ENCODE measurements around the gene MIF4GD. TPM values are rescaled to one million over a fixed set of nuclear protein-coding genes. Genes with fewer than 3 reads are reported as not detected.
A peak's percentile ranks its signal among the peaks of the same experiment; 100 is the strongest.

Gene MIF4GD
- total and polyA plus RNA-seq, 9 of the 15 experiments (the other 6 are each of a cell fraction or from before 2014, with no cell fraction given) = 11.8 to 63.8 (median 28.1) TPM

GRCh38 chr17:75271233-75271954 is 363 bp upstream of the MIF4GD start (continued):
- TF ChIP-seq HINFP (tag; conservative IDR thresholded peaks at IDR 0.05; ENCODE audit: low read depth) (no peak), PREB (CRISPR knock-in tag; IDR thresholded peaks at IDR 0.05) (no peak), SP1 (CRISPR knock-in tag; IDR thresholded peaks at IDR 0.05) (0 out of 2 replicates have a peak, but pooled peaks have one; percentile 30), CBFA2T2 (conservative IDR thresholded peaks at IDR 0.05) (no peak), ZNF41 (CRISPR knock-in tag; conservative IDR thresholded peaks at IDR 0.05) (no peak), C11orf30 (IDR thresholded peaks at IDR 0.05; ENCODE audit: low read depth) (peak; percentile 50; the same call in 1 of the 2 replicates), HMGXB4 (CRISPR knock-in tag; IDR thresholded peaks at IDR 0.05) (peak; percentile 94), RCOR1 (IDR thresholded peaks at IDR 0.05; ENCODE audit: borderline replicate concordance in 1 of 2, low read depth in 2 of 2, low read length in 2 of 2) (peak in 1 of 2 experiments; percentile 41; a peak in 1 of 4 replicates), MBD2 (IDR thresholded peaks at IDR 0.05; ENCODE audit: borderline replicate concordance, low read depth) (peak; percentile 23; the same call in 1 of the 2 replicates), MTA3 (IDR thresholded peaks at IDR 0.05; ENCODE audit: borderline replicate concordance) (peak; percentile 90), ZNF707 (CRISPR knock-in tag; conservative IDR thresholded peaks at IDR 0.05) (no peak), ZC3H4 (CRISPR knock-in tag; IDR thresholded peaks at IDR 0.05; ENCODE audit: borderline replicate concordance) (0 out of 2 replicates have a peak, but pooled peaks have one; percentile 38), ZNF224 (CRISPR knock-in tag; IDR thresholded peaks at IDR 0.05) (no peak), ZNF318 (IDR thresholded peaks at IDR 0.05; ENCODE audit: borderline replicate concordance in 1 of 2, low read depth in 1 of 2) (no peak)

Data from K562 (cell line).